OCI-LY1 (cell line): ENCODE measurements around the gene PCSK1N.

Experiments
- EZH2 ChIP-seq: fragments of 200-600 bp; sonication (generic), shearing (Covaris generic); IDR thresholded peaks from 2 replicates; pipeline ENCODE4 v1.8.0; 2017; ENCODE audit warnings: borderline replicate concordance, mixed run types, mild to moderate bottlenecking, antibody characterized with exemption, low read length, moderate library complexity, mixed read lengths
- TF ChIP-seq, protein P1 (sequence below): fragments of 200-600 bp; sonication (generic), shearing (Covaris generic); IDR thresholded peaks from 2 replicates; pipeline ENCODE4 v1.5.1; 2017; ENCODE audit warnings: mild to moderate bottlenecking, antibody characterized with exemption, low read length, moderate library complexity, mixed read lengths

DNA sequence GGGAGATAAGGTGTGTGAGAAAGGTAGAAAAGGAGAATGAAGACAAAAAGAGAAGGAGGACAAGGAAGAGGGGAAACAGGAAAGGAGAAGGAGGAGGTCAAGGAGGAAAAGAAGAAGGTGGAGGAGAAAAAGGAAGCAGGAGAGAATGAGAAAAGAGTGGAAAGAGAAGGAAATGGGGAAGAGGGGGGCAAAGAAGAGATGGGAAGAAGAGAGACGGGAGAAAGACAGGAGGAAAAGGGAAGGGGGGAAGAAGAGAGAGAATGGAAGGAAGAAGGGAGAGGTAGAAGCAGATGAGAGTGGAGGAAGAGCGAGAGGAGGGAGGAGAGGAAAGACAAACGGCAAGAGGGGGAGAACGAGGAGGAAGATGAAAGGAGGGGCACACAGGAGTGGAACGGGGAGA is 44.9 kb downstream of the PCSK1N start:
- TF ChIP-seq, protein P1, sequence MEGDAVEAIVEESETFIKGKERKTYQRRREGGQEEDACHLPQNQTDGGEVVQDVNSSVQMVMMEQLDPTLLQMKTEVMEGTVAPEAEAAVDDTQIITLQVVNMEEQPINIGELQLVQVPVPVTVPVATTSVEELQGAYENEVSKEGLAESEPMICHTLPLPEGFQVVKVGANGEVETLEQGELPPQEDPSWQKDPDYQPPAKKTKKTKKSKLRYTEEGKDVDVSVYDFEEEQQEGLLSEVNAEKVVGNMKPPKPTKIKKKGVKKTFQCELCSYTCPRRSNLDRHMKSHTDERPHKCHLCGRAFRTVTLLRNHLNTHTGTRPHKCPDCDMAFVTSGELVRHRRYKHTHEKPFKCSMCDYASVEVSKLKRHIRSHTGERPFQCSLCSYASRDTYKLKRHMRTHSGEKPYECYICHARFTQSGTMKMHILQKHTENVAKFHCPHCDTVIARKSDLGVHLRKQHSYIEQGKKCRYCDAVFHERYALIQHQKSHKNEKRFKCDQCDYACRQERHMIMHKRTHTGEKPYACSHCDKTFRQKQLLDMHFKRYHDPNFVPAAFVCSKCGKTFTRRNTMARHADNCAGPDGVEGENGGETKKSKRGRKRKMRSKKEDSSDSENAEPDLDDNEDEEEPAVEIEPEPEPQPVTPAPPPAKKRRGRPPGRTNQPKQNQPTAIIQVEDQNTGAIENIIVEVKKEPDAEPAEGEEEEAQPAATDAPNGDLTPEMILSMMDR: no peak
- no peak for TF ChIP-seq EZH2
